HG03469 (cell line): ENCODE results near the gene WRAP73.
"Not testable (repeated sequence)": the region's sequence is repeated elsewhere in the genome, so short reads cannot be mapped to it uniquely, and the experiment has no call there.

Source experiments
- ATAC-seq: cut with Tn5 transposase; IDR thresholded peaks from one replicate; pipeline ENCODE4 v1.9.1; 2021; ENCODE audit warnings: mild to moderate bottlenecking, moderate library complexity, moderate number of reproducible peaks; ENCODE audit not compliant: unreplicated experiment

WRAP73 gene

GRCh38 chr1:3632298-3632697 is 17.6 kb downstream of the WRAP73 start:
- no peak for ATAC-seq

DNA sequence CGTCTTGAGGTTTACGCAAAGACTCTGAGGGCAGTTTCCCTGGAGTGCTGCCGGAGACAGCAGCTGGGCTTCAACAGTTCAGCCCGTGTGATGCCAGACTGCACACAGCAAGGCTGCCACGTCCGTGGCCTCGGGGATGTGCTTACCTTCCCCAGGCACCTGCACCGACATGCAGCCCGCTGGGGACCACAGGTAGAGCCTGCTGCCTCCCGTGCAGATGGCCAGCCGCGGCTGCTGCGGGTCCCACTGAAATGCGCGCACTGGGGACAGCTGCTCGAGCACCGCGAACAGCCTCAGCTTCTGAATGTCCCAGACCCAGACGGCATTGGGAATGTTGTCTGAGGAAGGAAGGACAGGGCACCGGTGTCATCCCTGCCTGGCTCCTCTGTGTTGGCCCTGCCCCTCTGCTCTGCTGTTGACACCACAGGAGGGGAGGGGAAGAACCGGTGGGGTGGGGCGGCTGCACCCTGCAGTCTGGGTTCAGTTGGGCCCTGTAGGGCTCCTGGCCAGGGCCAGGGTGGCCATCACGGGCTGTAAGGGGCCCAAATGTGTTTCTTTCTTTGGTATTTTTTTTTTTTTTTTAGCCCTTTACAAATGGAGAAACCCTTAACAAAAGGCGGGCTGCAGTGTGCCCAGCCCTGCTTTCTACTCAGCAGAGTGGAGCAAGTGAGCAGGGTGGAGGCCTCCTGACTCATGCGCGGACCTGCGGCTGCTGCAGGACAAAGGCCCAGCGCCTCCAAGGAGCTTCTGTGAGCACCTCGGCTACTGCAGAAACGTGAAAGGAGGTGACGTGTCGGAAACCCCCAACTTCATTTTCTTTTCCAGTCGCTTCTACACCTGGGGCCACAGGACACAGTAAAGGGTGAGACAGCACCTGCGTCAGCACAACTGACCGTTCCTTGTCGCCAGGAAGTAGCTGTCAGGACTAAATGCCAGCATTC is 18.3 kb downstream of the WRAP73 start:
- no peak for ATAC-seq

- no peak for ATAC-seq
Observed at GRCh38 chr1:3630914-3631313, 19.0 kb downstream of the WRAP73 start.

GRCh38 chr1:3630161-3630611 is 19.7 kb downstream of the WRAP73 start:
- ATAC-seq, result no peak

- no peak for ATAC-seq
Observed at GRCh38 chr1:3629561-3630160, 20.2 kb downstream of the WRAP73 start.

- ATAC-seq, result no peak
Observed at GRCh38 chr1:3628445-3628844, 21.5 kb downstream of the WRAP73 start.

DNA sequence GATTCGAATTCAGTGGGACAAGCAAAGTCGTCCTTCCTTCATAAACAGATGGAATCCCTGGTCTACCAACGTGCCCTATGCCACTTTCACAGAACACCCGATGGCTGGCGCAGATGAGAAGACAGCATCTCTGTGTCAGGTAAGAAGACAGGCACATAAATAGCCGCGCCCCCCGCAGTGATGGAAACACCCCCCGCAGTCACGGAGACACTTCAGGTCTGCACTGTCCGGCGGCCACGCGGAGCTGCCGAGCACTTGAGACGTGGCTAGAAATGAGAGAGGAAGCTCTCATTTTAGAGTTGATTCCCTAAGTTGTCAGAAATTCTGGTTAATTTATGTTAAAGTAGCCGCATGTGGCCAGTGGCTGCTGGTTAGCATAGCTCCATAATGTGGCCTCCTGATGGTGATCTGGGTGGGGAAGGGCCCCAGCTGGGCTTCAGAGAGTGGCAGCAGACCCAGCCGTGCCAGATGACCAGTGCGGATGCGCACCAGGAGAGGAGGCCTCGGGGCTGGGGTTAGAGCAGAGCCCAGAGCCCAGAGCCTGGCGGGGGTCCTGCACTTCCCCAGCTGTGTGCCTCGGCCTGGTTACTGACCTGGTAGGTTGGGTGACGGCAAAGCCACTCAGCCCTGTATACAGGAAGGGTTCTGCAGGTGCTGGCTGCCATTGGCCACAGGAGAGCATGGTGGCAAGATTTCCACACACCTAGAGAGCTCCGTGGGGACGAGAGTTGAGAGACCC is 22.2 kb downstream of the WRAP73 start:
- no peak for ATAC-seq

DNA sequence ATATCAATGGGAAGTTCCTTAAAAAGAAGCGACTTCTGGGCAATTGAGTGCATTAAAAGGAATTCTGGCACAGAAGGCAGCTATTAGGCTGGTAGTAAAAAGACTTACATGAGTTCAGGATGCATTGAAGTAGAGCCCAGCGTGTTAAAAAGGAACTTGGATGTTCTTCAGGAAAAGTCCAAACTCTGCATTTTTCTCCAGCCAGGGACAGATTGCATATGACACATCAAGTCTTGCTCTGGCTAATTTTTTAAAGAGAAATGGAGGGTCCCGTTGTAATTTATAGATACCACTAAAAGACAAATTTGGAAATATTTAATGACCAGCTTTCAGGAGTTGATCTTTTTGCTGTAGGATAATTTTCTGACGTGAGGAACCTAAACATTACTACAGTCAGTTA is 23.9 kb downstream of the WRAP73 start:
- ATAC-seq, result no peak

DNA sequence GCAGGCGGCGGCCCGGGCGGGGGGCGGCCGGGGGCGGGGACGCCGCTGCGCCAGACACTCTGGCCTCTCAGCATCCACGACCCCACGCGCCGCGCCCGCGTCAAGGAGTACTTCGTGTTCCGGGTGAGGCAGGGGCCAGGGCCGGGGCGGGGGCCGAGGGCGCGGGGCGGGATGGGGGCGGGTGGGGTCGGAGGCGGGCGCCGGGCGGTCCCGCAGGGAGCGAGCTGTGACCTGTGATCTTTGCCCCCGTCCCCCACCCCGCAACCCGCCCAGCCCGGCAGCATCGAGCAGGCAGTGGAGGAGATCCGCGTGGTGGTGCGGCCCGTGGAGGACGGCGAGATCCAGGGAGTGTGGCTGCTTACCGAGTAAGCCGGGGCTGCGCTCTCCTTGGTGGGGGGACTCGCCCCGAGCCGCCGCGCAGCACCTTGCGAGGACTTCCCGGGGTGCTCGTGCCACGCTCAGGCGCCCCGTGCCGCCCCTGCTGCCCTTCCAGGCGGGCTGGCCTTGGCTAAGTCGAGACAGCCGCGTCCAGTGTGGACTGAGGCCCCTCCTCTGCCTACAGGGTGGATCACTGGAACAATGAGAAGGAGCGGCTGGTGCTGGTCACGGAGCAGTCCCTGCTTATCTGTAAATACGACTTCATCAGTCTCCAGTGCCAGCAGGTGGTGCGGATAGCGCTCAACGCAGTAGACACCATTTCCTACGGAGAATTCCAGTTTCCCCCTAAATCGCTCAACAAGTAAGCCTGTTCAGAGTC is 24.6 kb downstream of the WRAP73 start:
- ATAC-seq, result no peak

DNA sequence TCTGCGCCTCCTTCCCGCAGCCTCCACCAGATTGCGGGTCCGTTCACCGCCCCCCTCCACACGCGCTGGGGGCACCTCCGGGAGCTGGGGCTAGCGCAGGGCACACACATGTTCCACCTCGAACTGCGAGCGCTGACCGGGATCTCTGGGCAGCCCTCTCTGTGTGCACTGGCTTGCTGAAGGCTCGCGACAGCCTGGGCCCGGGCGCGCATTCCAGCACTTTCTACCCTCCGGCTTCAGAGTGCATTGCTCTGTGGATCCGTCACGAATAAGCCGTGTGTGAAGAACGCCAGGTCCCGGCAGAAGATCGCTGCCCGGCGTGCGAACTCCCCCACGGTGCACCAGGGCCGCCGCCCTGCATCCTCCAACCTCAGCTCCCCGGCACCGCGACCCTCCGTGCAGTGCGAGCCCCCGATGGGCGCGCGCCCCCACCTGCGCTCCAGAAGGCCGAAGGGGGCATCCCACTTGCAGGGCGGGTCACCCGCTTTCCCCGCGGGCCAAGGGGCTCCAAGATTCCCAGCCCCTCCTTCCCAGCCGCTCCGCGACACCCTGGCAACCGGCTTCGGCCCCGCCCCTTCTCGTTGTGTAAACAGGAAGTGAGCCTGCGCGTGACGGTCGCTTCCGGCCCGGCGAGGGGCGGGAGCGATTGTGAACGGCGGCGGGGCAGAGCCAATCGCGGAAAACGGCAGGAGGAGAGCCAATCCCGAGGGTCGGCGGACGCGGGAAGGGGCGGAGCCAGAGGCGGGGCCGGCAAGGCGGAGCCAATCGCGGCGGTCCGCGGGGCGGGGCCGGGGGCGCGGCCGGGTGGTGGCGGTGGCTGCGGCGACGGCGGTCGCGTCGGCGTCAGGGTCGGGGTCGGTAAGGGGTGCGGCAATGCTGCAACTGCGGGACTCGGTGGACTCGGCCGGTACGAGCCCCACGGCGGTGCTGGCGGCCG is 25.4 kb downstream of the WRAP73 start, which contains the start of gene TPRG1L:
TPRG1L (plus strand) TSS at position 816 of the 937 bp plus-strand sequence; CDS start at position 874, 58 bp downstream.
- peak; percentile 83 for ATAC-seq

DNA sequence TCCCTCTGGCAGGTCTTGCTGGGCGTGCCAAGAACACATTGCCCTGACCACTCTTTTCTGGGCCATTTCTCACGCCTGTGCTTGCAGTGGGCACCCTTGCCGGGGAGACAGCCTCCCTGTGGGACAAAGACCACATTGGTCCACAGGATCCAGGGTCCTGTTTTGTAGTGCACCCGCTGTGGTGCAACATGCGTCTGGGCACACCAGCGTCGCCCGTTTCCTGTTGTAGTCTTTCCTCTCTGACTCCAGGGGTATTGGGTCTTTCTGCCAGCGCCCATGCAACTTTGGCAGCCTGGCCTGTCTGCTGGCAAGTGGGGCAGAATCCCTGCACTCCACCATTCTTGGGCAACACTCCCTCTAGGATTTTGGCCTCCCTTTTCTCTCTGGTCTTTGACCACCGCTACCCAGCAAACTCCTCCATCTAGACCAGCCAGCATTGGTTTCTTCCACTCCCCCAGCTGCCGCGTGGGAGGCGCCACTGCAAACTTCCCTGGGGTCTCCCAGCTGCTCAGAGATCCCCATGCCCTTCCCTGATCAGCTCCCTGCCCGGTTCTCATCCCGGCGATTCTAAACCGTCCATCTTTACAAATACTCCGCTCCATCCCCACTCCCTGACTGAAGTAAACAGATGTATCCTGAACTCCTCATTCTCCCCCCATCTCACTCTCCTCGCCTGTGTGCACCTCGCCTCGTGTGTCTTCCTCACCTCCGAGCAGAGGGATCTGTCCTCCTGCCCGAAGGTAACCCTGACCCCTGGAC is 26.3 kb downstream of the WRAP73 start:
- no peak for ATAC-seq

- ATAC-seq, result not testable (repeated sequence)
Observed at GRCh38 chr1:3622102-3622501, 27.8 kb downstream of the WRAP73 start.

- ATAC-seq, result not testable (repeated sequence)
Observed at GRCh38 chr1:3621151-3621671, 28.7 kb downstream of the WRAP73 start.

DNA sequence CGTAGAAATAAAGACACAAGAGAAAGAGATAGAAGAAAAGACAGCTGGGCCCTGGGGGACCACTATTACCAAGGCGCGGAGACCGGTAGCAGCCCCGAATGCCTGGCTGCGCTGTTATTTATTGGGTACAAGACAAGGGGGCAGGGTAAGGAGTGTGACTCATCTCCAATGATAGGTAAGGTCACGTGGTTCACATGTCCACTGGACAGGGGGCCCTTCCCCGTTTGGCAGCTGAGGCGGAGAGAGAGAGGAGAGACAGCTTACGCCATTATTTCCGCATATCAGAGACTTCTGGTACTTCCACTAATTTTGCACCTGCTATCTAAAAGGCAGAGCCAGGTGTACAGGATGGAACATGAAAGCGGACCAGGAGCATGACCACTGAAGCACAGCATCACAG is 29.2 kb downstream of the WRAP73 start:
- no peak for ATAC-seq

- ATAC-seq, result no peak
Observed at GRCh38 chr1:3618881-3619671, 30.8 kb downstream of the WRAP73 start.

DNA sequence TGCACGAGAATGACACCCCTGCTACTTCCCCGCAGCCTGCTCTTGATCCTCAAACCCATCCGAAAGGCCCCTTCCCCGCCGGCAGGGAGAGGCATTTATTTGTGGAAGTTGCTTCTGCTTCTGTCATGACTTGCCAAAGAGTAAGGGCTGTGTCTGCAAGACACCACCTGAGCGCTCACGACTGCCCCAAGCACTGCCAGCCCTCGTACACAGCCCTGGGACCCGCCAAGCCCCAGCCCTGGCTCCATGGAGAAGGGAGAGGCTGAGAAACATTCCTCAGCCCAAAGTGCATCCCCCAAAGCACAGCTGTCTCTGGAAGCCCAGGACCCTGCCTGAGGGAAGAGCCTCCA is 31.4 kb downstream of the WRAP73 start:
- ATAC-seq, result no peak

- no peak for ATAC-seq
Observed at GRCh38 chr1:3617806-3618345, 32.0 kb downstream of the WRAP73 start.

GRCh38 chr1:3616861-3617260 is 33.0 kb downstream of the WRAP73 start:
- no peak for ATAC-seq
